Skeletal muscle tissue (tissue), 4 donors: Measurements from ENCODE around the gene EBNA1BP2. TPM values are rescaled to one million over a fixed set of nuclear protein-coding genes. Genes with fewer than 3 reads are reported as not detected.
"Not testable (repeated sequence)": the region's sequence is repeated elsewhere in the genome, so short reads cannot be mapped to it uniquely, and the experiment has no call there.

ENCODE experiments used
- H3K27ac ChIP-seq: one replicate; pipeline ENCODE4 v1.7.0; 2013; ENCODE audit warnings: mild to moderate bottlenecking, low read depth, low read length, inconsistent platforms
- H3K27me3 ChIP-seq, 3 donors: one replicate each; pipeline ENCODE4 v1.7.0; 2013; ENCODE audit warnings: low read length in 3 of 3; ENCODE audit not compliant: control insufficient read depth in 3 of 3, insufficient read depth in 3 of 3
- H3K36me3 ChIP-seq, 3 donors: one replicate each; pipeline ENCODE4 v1.7.0; 2013; ENCODE audit warnings: low read length in 3 of 3; ENCODE audit not compliant: control insufficient read depth in 3 of 3, insufficient read depth in 3 of 3
- H3K4me1 ChIP-seq, 3 donors: one replicate each; pipeline ENCODE4 v1.7.0; 2013; ENCODE audit warnings: low read length in 3 of 3, mild to moderate bottlenecking in 3 of 3; ENCODE audit not compliant: control insufficient read depth in 3 of 3, insufficient read depth in 3 of 3
- H3K4me3 ChIP-seq, 3 donors: one replicate each; pipeline ENCODE4 v1.7.0; 2013; ENCODE audit warnings: low read length in 3 of 3
- H3K9ac ChIP-seq, 3 donors: one replicate each; pipeline ENCODE4 v1.7.0; 2013; ENCODE audit warnings: low read length in 3 of 3, mild to moderate bottlenecking in 3 of 3, moderate library complexity in 2 of 3, low read depth in 1 of 3
- H3K9me3 ChIP-seq, 3 donors: one replicate each; pipeline ENCODE4 v1.7.0; 2013; ENCODE audit warnings: low read length in 3 of 3; ENCODE audit not compliant: control insufficient read depth in 3 of 3
- total RNA-seq: library from RNA; depleted of rRNA; stranded (reverse); fragments of >200 nt; gene quantifications from one replicate; pipeline ENCODE4 v1.2.3, GENCODE V29; 2014
- donor health status: Osteomylitis.

EBNA1BP2 gene
- total RNA-seq, 1 donor from 2014 or later, result 19.3 TPM

GRCh38 chr1:43143441-43143888 lies 28.6 kb downstream of the EBNA1BP2 start:
- Histone ChIP-seq H3K27ac (no peak overlapping the region), H3K36me3 (no peaks in the 10 kb centered on the region), H3K4me3 (no peak overlapping the region), H3K9ac (no peak overlapping the region), H3K9me3 (no peaks in the 10 kb centered on the region), H3K27me3 (peaks cover 14 to 34% (median 30%) of the 10 kb centered on the region in 3 donors), H3K4me1 (peaks cover 3 to 7% (median 7%) of the 10 kb centered on the region in 3 donors)

- Histone ChIP-seq H3K9ac (no peak overlapping the region), H3K36me3 (no peaks in the 10 kb centered on the region), H3K27ac (no peak overlapping the region), H3K4me3 (no peak overlapping the region), H3K27me3 (peaks cover 19 to 20% (median 19%) of the 10 kb centered on the region in 3 donors), H3K4me1 (no peaks in the 10 kb centered on the region), H3K9me3 (no peaks in the 10 kb centered on the region)
These were observed 31.5 kb downstream of the EBNA1BP2 start for GRCh38 chr1:43140583-43140982.

GRCh38 chr1:43140010-43140409 lies 32.1 kb downstream of the EBNA1BP2 start:
- Histone ChIP-seq H3K36me3 (no peaks in the 10 kb centered on the region), H3K27me3 (peaks cover 13 to 19% (median 16%) of the 10 kb centered on the region in 3 donors), H3K4me3 (no peak overlapping the region), H3K4me1 (no peaks in the 10 kb centered on the region), H3K9ac (no peak overlapping the region), H3K9me3 (peaks cover 0 to 3% (median 0%) of the 10 kb centered on the region in 3 donors), H3K27ac (no peak overlapping the region)

GRCh38 chr1:43139295-43139694 lies 32.8 kb downstream of the EBNA1BP2 start:
- not testable (repeated sequence) for H3K36me3 ChIP-seq, H3K4me1 ChIP-seq, H3K9me3 ChIP-seq, H3K27ac ChIP-seq, H3K9ac ChIP-seq, H3K4me3 ChIP-seq
- H3K27me3 ChIP-seq, result peaks cover 8 to 17% (median 8%) of the 10 kb centered on the region in 3 donors

- no peak overlapping the region for H3K9ac ChIP-seq
- no peaks in the 10 kb centered on the region for H3K4me1 ChIP-seq
- peaks cover 0 to 9% (median 0%) of the 10 kb centered on the region in 3 donors for H3K9me3 ChIP-seq
- no peak overlapping the region for H3K4me3 ChIP-seq
- H3K27me3 ChIP-seq, result peaks cover 0 to 11% (median 0%) of the 10 kb centered on the region in 3 donors
- H3K27ac ChIP-seq, result no peak overlapping the region
- H3K36me3 ChIP-seq, result no peaks in the 10 kb centered on the region
These were observed 34.5 kb downstream of the EBNA1BP2 start for GRCh38 chr1:43137445-43138052.

- Histone ChIP-seq H3K27ac (no peak overlapping the region), H3K4me1 (no peaks in the 10 kb centered on the region), H3K27me3 (peaks cover 0 to 12% (median 0%) of the 10 kb centered on the region in 3 donors), H3K9me3 (peaks cover 0 to 9% (median 0%) of the 10 kb centered on the region in 3 donors), H3K36me3 (no peaks in the 10 kb centered on the region), H3K9ac (no peak overlapping the region), H3K4me3 (no peak overlapping the region)
These were observed 36.0 kb downstream of the EBNA1BP2 start for GRCh38 chr1:43135857-43136781.

GRCh38 chr1:43134640-43135039 lies 37.5 kb downstream of the EBNA1BP2 start:
- H3K27me3 ChIP-seq, result peaks cover 0 to 16% (median 0%) of the 10 kb centered on the region in 3 donors
- no peak overlapping the region for H3K4me3 ChIP-seq
- H3K4me1 ChIP-seq, result no peaks in the 10 kb centered on the region
- peaks cover 0 to 9% (median 0%) of the 10 kb centered on the region in 3 donors for H3K9me3 ChIP-seq
- no peak overlapping the region for H3K9ac ChIP-seq
- no peak overlapping the region for H3K27ac ChIP-seq
- H3K36me3 ChIP-seq, result no peaks in the 10 kb centered on the region

- Histone ChIP-seq H3K9me3 (peaks cover 0 to 9% (median 0%) of the 10 kb centered on the region in 3 donors), H3K4me3 (no peak overlapping the region), H3K4me1 (no peaks in the 10 kb centered on the region), H3K36me3 (no peaks in the 10 kb centered on the region), H3K27ac (no peak overlapping the region), H3K27me3 (peaks cover 0 to 16% (median 0%) of the 10 kb centered on the region in 3 donors), H3K9ac (no peak overlapping the region)
These were observed 38.0 kb downstream of the EBNA1BP2 start for GRCh38 chr1:43134068-43134467.

- H3K36me3 ChIP-seq, result no peaks in the 10 kb centered on the region
- H3K4me1 ChIP-seq, result no peaks in the 10 kb centered on the region
- no peak overlapping the region for H3K4me3 ChIP-seq
- H3K27me3 ChIP-seq, result peaks cover 0 to 9% (median 0%) of the 10 kb centered on the region in 3 donors
- no peak overlapping the region for H3K27ac ChIP-seq
- H3K9ac ChIP-seq, result no peak overlapping the region
- H3K9me3 ChIP-seq, result peaks cover 0 to 4% (median 0%) of the 10 kb centered on the region in 3 donors
These were observed 42.7 kb downstream of the EBNA1BP2 start for GRCh38 chr1:43129426-43129825.

GRCh38 chr1:43128816-43129215 lies 43.3 kb downstream of the EBNA1BP2 start:
- no peak overlapping the region for H3K9ac ChIP-seq
- peaks cover 0 to 9% (median 0%) of the 10 kb centered on the region in 3 donors for H3K27me3 ChIP-seq
- H3K4me3 ChIP-seq, result no peak overlapping the region
- no peaks in the 10 kb centered on the region for H3K4me1 ChIP-seq
- H3K9me3 ChIP-seq, result peaks cover 0 to 4% (median 0%) of the 10 kb centered on the region in 3 donors
- H3K36me3 ChIP-seq, result no peaks in the 10 kb centered on the region
- no peak overlapping the region for H3K27ac ChIP-seq
